Astrocyte of the cerebellum (primary cell): ENCODE results near the gene PRKAA2.

Source experiments
- DNase-seq: peaks from one replicate; pipeline ENCODE4 v3.0.0-alpha.2; 2011; ENCODE audit warnings: low read depth
- H3K4me3 ChIP-seq: 2 replicates; pipeline ENCODE4 v1.5.1; 2011; ENCODE audit warnings: mild to moderate bottlenecking, low read depth, low read length, moderate library complexity
- CTCF ChIP-seq: IDR thresholded peaks from 2 replicates; pipeline ENCODE4 v1.5.1; 2012; ENCODE audit warnings: low read length, low read depth, moderate library complexity, mild to moderate bottlenecking; ENCODE audit errors: missing control alignments
- in situ Hi-C: cut with HindIII; loops from 2 replicates; pipeline ENCODE4 v1.10.0; 2017; ENCODE audit warnings: low sequenced_read_pairs

Gene PRKAA2

DNA sequence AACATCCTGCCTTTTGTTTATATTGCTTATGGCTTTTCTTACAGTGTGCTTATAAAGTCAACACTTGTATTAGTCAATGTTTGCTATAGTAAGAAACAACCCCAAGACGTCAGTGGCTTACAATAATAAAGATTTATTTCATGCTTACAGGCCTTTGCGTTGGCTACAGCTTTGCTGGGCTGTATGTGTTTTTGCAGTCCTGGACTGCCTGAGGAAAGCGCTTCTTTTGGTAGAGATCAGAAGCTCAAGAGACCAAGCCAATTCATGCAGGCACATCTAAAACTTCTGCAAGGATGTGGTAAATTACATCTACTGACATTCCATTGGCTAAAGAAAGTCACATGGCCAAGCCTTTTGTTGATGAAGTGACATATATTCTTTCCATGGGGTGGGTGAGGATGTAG, 17.5 kb upstream of the PRKAA2 start:
- TF ChIP-seq CTCF = no peak
- DNase-seq = no peak
- H3K4me3 ChIP-seq = no peak overlapping the region
- in situ Hi-C loops = no loop called here

GRCh38 chr1:56630786-56631185, 14.3 kb upstream of the PRKAA2 start:
- in situ Hi-C loops = no loop called here
- TF ChIP-seq CTCF = no peak
- H3K4me3 ChIP-seq = no peak overlapping the region
- DNase-seq = no peak

GRCh38 chr1:56631901-56632300, 13.2 kb upstream of the PRKAA2 start:
- in situ Hi-C loops = no loop called here
- H3K4me3 ChIP-seq = no peak overlapping the region
- no peak for DNase-seq
- no peak for TF ChIP-seq CTCF

- no peak overlapping the region for H3K4me3 ChIP-seq
- TF ChIP-seq CTCF = no peak
- no peak for DNase-seq
- in situ Hi-C loops = no loop called here
Measured at GRCh38 chr1:56634981-56635380, 10.1 kb upstream of the PRKAA2 start.

DNA sequence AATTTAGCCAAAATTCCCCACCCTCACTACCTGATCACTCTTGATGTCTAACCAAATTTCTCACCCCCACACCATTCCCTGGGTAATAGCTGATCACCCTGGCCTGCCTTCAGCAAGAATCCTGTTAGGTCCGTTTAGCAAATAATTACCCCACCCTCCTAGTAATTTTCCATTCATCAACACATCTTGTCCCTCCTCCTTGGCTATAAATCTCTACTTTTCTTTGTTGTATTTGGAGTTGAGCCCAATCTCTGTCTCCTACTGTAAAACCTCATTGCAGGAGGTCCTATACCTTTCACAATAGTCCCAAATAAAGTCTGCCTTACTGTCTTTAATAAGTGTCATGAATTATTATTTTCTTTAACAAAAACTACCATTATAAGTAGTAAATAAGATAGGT, 6.9 kb upstream of the PRKAA2 start:
- no peak for DNase-seq
- no peak for TF ChIP-seq CTCF
- in situ Hi-C loops = no loop called here

DNA sequence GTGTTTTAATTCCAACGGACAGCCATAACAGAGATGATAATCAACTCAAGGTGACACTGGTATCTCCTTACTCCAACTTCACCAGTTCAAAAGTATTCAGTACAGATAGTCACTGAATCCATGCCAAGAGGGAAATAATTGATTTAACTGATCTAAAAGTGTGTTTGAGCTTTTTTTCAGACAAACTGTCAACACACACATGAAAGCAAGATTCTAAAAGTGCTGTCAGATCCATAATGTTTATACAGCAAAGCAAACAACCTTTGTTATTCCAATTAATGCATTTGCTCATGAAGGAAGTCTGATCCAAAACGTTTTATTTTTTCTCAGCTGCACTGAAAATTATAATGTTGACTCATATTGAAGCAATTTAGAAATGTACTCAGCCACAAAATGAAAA, 5.9 kb upstream of the PRKAA2 start:
- no peak for DNase-seq
- H3K4me3 ChIP-seq = no peak overlapping the region
- TF ChIP-seq CTCF = no peak
- in situ Hi-C loops = no loop called here

More for the DNA sequence above, 6.9 kb upstream of the PRKAA2 start:
- H3K4me3 ChIP-seq = no peak overlapping the region

DNA sequence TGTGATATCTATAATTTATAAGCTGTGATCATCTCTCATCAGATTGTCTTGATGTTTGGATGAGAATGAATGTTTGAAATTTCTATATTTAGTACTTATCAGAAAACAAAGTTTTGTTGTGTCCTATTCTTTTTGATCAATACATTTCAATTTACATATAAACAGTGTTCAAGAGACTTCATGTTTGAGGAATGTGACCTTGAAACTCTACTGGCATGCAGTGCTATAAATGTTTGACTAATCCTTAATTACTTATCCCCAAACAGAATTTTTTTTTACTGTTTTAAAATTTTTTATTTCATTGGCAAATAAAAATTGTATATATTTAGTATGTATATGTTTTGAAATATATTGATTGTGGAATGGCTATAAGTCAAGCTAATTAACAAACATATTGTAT, 1.5 kb upstream of the PRKAA2 start:
- DNase-seq = no peak
- H3K4me3 ChIP-seq = no peak overlapping the region
- TF ChIP-seq CTCF = no peak
- in situ Hi-C loops = no loop called here
